ENCODE data around the gene CCL25.
A peak's percentile ranks its signal among the peaks of the same experiment; 100 is the strongest.
"Not testable (repeated sequence)": the region's sequence is repeated elsewhere in the genome, so short reads cannot be mapped to it uniquely, and the experiment has no call there.

Gene CCL25

DNA sequence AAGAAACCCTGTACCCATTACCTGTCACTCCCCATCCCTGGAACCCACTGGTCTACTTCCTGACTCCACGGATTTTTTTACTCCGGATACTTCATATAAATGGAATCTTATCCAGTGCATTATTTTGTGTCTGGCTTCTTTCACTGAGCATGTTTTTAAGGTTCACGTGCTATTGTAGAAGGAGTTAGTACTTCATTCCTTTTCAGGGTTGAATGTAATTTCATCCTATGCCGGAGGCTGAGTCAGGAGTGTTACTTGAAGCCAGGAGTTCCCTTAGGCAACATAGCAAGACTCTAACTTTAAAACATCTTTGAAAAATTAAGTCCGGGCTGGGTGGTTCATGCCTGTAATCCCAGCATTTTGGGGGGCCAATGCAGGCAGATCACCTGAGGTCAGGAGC lies 29.2 kb upstream of the CCL25 start:
- Histone ChIP-seq H3K79me1 (replicated peaks; ENCODE audit: low read length, poor library complexity, severe bottlenecking) (no peaks in the 10 kb centered on the region), H3K9me3 (ENCODE audit: control insufficient read depth, low read length) (no peaks in the 10 kb centered on the region), H3K9ac (ENCODE audit: low read length) (no peak overlapping the region), H2BK12ac (ENCODE audit: low read length in 2 of 2) (no peak overlapping the region), H2BK120ac (ENCODE audit: low read depth, low read length) (no peak overlapping the region), H3K18ac (ENCODE audit: low read depth in 1 of 2, low read length in 2 of 2) (no peak overlapping the region), H3K27me3 (ENCODE audit: control insufficient read depth in 1 of 2, insufficient read depth in 1 of 2, low read length in 2 of 2) (no peaks in the 10 kb centered on the region), H3K27ac (ENCODE audit: low read length, poor library complexity, severe bottlenecking) (no peak overlapping the region), H3K36me3 (ENCODE audit: control insufficient read depth in 1 of 2, insufficient read depth in 2 of 2, low read depth in 1 of 2, low read length in 2 of 2) (peaks cover 0 to 3% of the 10 kb centered on the region in 2 experiments), H2BK5ac (ENCODE audit: low read depth, low read length, poor library complexity, severe bottlenecking) (no peak overlapping the region), H2AK5ac (ENCODE audit: low read length, severe bottlenecking) (no peak overlapping the region), H3K4ac (ENCODE audit: low read depth in 1 of 2, low read length in 2 of 2) (no peak overlapping the region), H2BK15ac (ENCODE audit: low read depth, poor library complexity, severe bottlenecking) (no peak overlapping the region), H4K91ac (ENCODE audit: low read length) (no peak overlapping the region), H3K14ac (ENCODE audit: low read length in 2 of 2) (no peak overlapping the region), H3K23ac (ENCODE audit: low read length in 2 of 2) (no peak overlapping the region), H3K4me2 (ENCODE audit: low read length, poor library complexity, severe bottlenecking) (no peak overlapping the region), H3K4me3 (ENCODE audit: insufficient read depth in 1 of 2, low read depth in 1 of 2, low read length in 2 of 2) (no peak overlapping the region), H2AFZ (ENCODE audit: low read depth, low read length) (no peak overlapping the region), H4K8ac (ENCODE audit: low read length) (no peak overlapping the region), H3K4me1 (ENCODE audit: control insufficient read depth, insufficient read depth, low read depth, low read length) (peaks cover 3% of the 10 kb centered on the region)
- WGBS: 100% methylated on average over 3 of the region's 5 CpGs
- DNase-seq: no peak

DNA sequence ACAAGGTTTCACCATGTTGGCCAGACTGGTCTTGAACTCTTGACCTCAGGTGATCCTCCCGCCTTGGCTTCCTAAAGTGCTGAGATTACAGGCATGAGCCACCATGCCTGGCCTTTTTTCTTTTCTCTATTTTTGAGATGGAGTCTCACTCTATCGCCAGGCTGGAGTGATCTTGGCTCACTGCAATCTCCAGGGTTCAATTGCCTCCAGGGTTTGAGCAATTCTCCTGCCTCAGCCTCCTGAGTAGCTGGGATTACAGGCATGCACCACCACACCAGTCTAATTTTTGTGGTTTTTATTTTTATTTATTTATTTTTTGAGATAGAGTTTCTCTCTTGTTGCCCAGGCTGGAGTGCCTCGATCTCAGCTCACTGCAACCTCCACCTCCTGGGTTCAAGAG lies 28.3 kb upstream of the CCL25 start:
- not testable (repeated sequence) for H4K8ac ChIP-seq (ENCODE audit: low read length)

DNA sequence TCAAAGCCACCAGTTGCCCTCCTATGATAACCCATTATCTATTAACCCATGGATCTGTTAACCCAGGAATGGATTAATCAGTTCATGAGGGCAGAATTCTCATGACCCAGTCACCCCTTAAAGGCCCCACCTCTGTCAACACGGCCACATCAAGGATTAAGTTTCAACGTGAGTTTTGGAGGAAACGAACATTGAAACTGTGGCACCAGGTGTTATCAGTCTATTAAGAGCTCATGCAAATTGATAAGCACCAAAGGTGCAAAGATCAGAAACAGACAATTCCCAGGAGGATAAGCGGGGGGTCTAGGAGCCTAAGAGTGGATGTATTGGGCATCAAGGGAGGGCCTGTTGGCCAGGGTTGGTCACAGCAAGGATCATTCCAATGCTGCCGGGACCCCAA lies 27.2 kb upstream of the CCL25 start:
- H3K18ac ChIP-seq (ENCODE audit: low read depth in 1 of 2, low read length in 2 of 2): no peak overlapping the region
- H2AK5ac ChIP-seq (ENCODE audit: low read length, severe bottlenecking): no peak overlapping the region
- no peak overlapping the region for H3K4ac ChIP-seq (ENCODE audit: low read depth in 1 of 2, low read length in 2 of 2)
- H4K8ac ChIP-seq (ENCODE audit: low read length): no peak overlapping the region
- H3K4me2 ChIP-seq (ENCODE audit: low read length, poor library complexity, severe bottlenecking): no peak overlapping the region
- H3K79me1 ChIP-seq (replicated peaks; ENCODE audit: low read length, poor library complexity, severe bottlenecking): no peaks in the 10 kb centered on the region
- peaks cover 0 to 3% of the 10 kb centered on the region in 2 experiments for H3K36me3 ChIP-seq (ENCODE audit: control insufficient read depth in 1 of 2, insufficient read depth in 2 of 2, low read depth in 1 of 2, low read length in 2 of 2)
- peaks cover 0 to 3% of the 10 kb centered on the region in 2 experiments for H3K27me3 ChIP-seq (ENCODE audit: control insufficient read depth in 1 of 2, insufficient read depth in 1 of 2, low read length in 2 of 2)
- no peak overlapping the region for H3K23ac ChIP-seq (ENCODE audit: low read length in 2 of 2)
- no peak overlapping the region for H2BK5ac ChIP-seq (ENCODE audit: low read depth, low read length, poor library complexity, severe bottlenecking)
- WGBS: 87% methylated on average over 5 of the region's 5 CpGs
- no peak overlapping the region for H3K14ac ChIP-seq (ENCODE audit: low read length in 2 of 2)
- peaks cover 10% of the 10 kb centered on the region for H3K4me1 ChIP-seq (ENCODE audit: control insufficient read depth, insufficient read depth, low read depth, low read length)
- H2AFZ ChIP-seq (ENCODE audit: low read depth, low read length): no peak overlapping the region
- H3K9ac ChIP-seq (ENCODE audit: low read length): no peak overlapping the region
- no peak overlapping the region for H3K4me3 ChIP-seq (ENCODE audit: insufficient read depth in 1 of 2, low read depth in 1 of 2, low read length in 2 of 2)
- DNase-seq: no peak
- H3K27ac ChIP-seq (ENCODE audit: low read length, poor library complexity, severe bottlenecking): no peak overlapping the region
- H2BK120ac ChIP-seq (ENCODE audit: low read depth, low read length): no peak overlapping the region
- no peaks in the 10 kb centered on the region for H3K9me3 ChIP-seq (ENCODE audit: control insufficient read depth, low read length)
- no peak overlapping the region for H2BK15ac ChIP-seq (ENCODE audit: low read depth, poor library complexity, severe bottlenecking)
- no peak overlapping the region for H4K91ac ChIP-seq (ENCODE audit: low read length)
- H2BK12ac ChIP-seq (ENCODE audit: low read length in 2 of 2): no peak overlapping the region

More for the DNA sequence above, 28.3 kb upstream of the CCL25 start:
- not testable (repeated sequence) for H2AFZ ChIP-seq (ENCODE audit: low read depth, low read length); H4K91ac ChIP-seq (ENCODE audit: low read length); H3K18ac ChIP-seq (ENCODE audit: low read depth in 1 of 2, low read length in 2 of 2); H3K9me3 ChIP-seq (ENCODE audit: control insufficient read depth, low read length); H3K36me3 ChIP-seq (ENCODE audit: control insufficient read depth in 1 of 2, insufficient read depth in 2 of 2, low read depth in 1 of 2, low read length in 2 of 2); H2BK5ac ChIP-seq (ENCODE audit: low read depth, low read length, poor library complexity, severe bottlenecking); H3K23ac ChIP-seq (ENCODE audit: low read length in 2 of 2); H2BK15ac ChIP-seq (ENCODE audit: low read depth, poor library complexity, severe bottlenecking); H2AK5ac ChIP-seq (ENCODE audit: low read length, severe bottlenecking); H3K4me2 ChIP-seq (ENCODE audit: low read length, poor library complexity, severe bottlenecking); DNase-seq; H3K27ac ChIP-seq (ENCODE audit: low read length, poor library complexity, severe bottlenecking); H2BK12ac ChIP-seq (ENCODE audit: low read length in 2 of 2); H3K27me3 ChIP-seq (ENCODE audit: control insufficient read depth in 1 of 2, insufficient read depth in 1 of 2, low read length in 2 of 2); H3K4me3 ChIP-seq (ENCODE audit: insufficient read depth in 1 of 2, low read depth in 1 of 2, low read length in 2 of 2); H3K4ac ChIP-seq (ENCODE audit: low read depth in 1 of 2, low read length in 2 of 2); H2BK120ac ChIP-seq (ENCODE audit: low read depth, low read length); H3K14ac ChIP-seq (ENCODE audit: low read length in 2 of 2); H3K79me1 ChIP-seq (replicated peaks; ENCODE audit: low read length, poor library complexity, severe bottlenecking); H3K9ac ChIP-seq (ENCODE audit: low read length)
- 94% methylated on average over 3 of the region's 3 CpGs for WGBS
- peaks cover 10% of the 10 kb centered on the region for H3K4me1 ChIP-seq (ENCODE audit: control insufficient read depth, insufficient read depth, low read depth, low read length)

DNA sequence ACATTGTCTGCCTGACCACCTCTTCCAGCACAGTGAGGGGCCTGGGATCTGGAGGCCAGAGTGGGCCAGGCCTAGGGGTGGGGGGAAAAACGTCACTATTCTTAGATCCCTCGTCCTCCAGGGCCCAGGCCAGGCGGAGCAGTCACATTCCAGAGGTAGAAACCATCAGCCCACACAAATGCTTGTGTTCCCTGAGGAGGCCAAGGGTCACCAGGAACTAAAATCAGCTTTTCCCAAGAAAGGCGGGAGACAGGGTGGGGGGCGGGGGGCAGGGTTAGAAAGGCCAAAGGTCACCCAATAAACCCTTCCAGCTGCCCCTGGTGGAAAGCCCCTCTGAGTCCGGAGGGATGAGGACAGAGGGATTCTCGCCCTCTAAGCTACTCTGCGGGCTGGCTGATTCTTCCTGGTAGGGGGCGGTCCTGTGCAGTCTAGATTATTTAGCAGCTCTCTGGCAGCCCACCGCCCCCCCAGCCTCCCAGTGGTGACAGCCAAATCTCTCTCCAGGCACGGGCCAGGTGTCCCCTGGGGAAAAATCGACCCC lies 23.5 kb upstream of the CCL25 start:
- Histone ChIP-seq H3K9ac (ENCODE audit: low read length) (no peak overlapping the region), H2BK12ac (ENCODE audit: low read length in 2 of 2) (peak overlapping the region in 1 of 2 experiments; percentile 64), H3K4me2 (ENCODE audit: low read length, poor library complexity, severe bottlenecking) (no peak overlapping the region), H3K27me3 (ENCODE audit: control insufficient read depth in 1 of 2, insufficient read depth in 1 of 2, low read length in 2 of 2) (peaks cover 0 to 7% of the 10 kb centered on the region in 2 experiments), H3K9me3 (ENCODE audit: control insufficient read depth, low read length) (no peaks in the 10 kb centered on the region), H4K8ac (ENCODE audit: low read length) (peak overlapping the region; percentile 76), H3K18ac (ENCODE audit: low read depth in 1 of 2, low read length in 2 of 2) (peak overlapping the region; percentile 43 to 72), H2AFZ (ENCODE audit: low read depth, low read length) (peak overlapping the region; percentile 31), H3K27ac (ENCODE audit: low read length, poor library complexity, severe bottlenecking) (no peak overlapping the region), H4K91ac (ENCODE audit: low read length) (peak overlapping the region; percentile 27), H3K14ac (ENCODE audit: low read length in 2 of 2) (peak overlapping the region in 1 of 2 experiments; percentile 36), H3K4ac (ENCODE audit: low read depth in 1 of 2, low read length in 2 of 2) (no peak overlapping the region), H2BK5ac (ENCODE audit: low read depth, low read length, poor library complexity, severe bottlenecking) (no peak overlapping the region), H3K23ac (ENCODE audit: low read length in 2 of 2) (no peak overlapping the region), H3K36me3 (ENCODE audit: control insufficient read depth in 1 of 2, insufficient read depth in 2 of 2, low read depth in 1 of 2, low read length in 2 of 2) (no peaks in the 10 kb centered on the region), H2AK5ac (ENCODE audit: low read length, severe bottlenecking) (no peak overlapping the region), H3K79me1 (replicated peaks; ENCODE audit: low read length, poor library complexity, severe bottlenecking) (no peaks in the 10 kb centered on the region), H2BK15ac (ENCODE audit: low read depth, poor library complexity, severe bottlenecking) (peak overlapping the region; percentile 63), H3K4me1 (ENCODE audit: control insufficient read depth, insufficient read depth, low read depth, low read length) (peaks cover 10% of the 10 kb centered on the region), H2BK120ac (ENCODE audit: low read depth, low read length) (no peak overlapping the region), H3K4me3 (ENCODE audit: insufficient read depth in 1 of 2, low read depth in 1 of 2, low read length in 2 of 2) (no peak overlapping the region)
- DNase-seq: no peak
- WGBS: 8% methylated on average over 6 of the region's 12 CpGs
